HG03442 (cell line): ENCODE results near the gene STUM.
"Not testable (repeated sequence)": the region's sequence is repeated elsewhere in the genome, so short reads cannot be mapped to it uniquely, and the experiment has no call there.

Experiments
- ATAC-seq: cut with Tn5 transposase; IDR thresholded peaks from one replicate; pipeline ENCODE4 v1.9.1; 2021; ENCODE audit warnings: mild to moderate bottlenecking, moderate library complexity; ENCODE audit not compliant: unreplicated experiment

Gene STUM

GRCh38 chr1:226635456-226635941 lies 86.9 kb downstream of the STUM start:
- no peak for ATAC-seq

GRCh38 chr1:226636847-226637096 lies 88.2 kb downstream of the STUM start:
- no peak for ATAC-seq

GRCh38 chr1:226637147-226637935 lies 88.8 kb downstream of the STUM start:
- no peak for ATAC-seq

GRCh38 chr1:226638001-226638601 lies 89.5 kb downstream of the STUM start:
- no peak for ATAC-seq

- no peak for ATAC-seq
Observed at GRCh38 chr1:226638608-226639007, 90.0 kb downstream of the STUM start.

- ATAC-seq = not testable (repeated sequence)
Observed at GRCh38 chr1:226639206-226639605, 90.6 kb downstream of the STUM start.

GRCh38 chr1:226639631-226640061 lies 91.1 kb downstream of the STUM start:
- ATAC-seq = no peak

GRCh38 chr1:226640321-226641136 lies 92.0 kb downstream of the STUM start:
- no peak for ATAC-seq

GRCh38 chr1:226641671-226642231 lies 93.2 kb downstream of the STUM start:
- no peak for ATAC-seq

GRCh38 chr1:226642421-226642820 lies 93.9 kb downstream of the STUM start:
- no peak for ATAC-seq

- peak; percentile 81 for ATAC-seq
Observed at GRCh38 chr1:226643177-226643576, 94.6 kb downstream of the STUM start.

- peak; percentile 35 for ATAC-seq
Observed at GRCh38 chr1:226643611-226644540, 95.3 kb downstream of the STUM start.

GRCh38 chr1:226644541-226645176 lies 96.1 kb downstream of the STUM start:
- ATAC-seq = no peak

GRCh38 chr1:226645279-226645976 lies 96.9 kb downstream of the STUM start:
- ATAC-seq = no peak

GRCh38 chr1:226646026-226646869 lies 97.7 kb downstream of the STUM start:
- ATAC-seq = no peak

- ATAC-seq = no peak
Observed at GRCh38 chr1:226646870-226647449, 98.4 kb downstream of the STUM start.

- ATAC-seq = no peak
Observed at GRCh38 chr1:226647719-226648118, 99.2 kb downstream of the STUM start.

GRCh38 chr1:226648421-226648820 lies 99.9 kb downstream of the STUM start:
- ATAC-seq = no peak
